Measurements from ENCODE around the gene ABCE1.
A peak's percentile ranks its signal among the peaks of the same experiment; 100 is the strongest.
"Not testable (repeated sequence)": the region's sequence is repeated elsewhere in the genome, so short reads cannot be mapped to it uniquely, and the experiment has no call there.

Gene ABCE1

GRCh38 chr4:145132511-145133098, 34.5 kb downstream of the ABCE1 start:
- Histone ChIP-seq H3K9ac (ENCODE audit: low read length) (peak overlapping the region; percentile 39; the same call in 1 of the 2 replicates), H3K36me3 (replicated peaks; ENCODE audit: low read depth, low read length) (peaks cover 31% of the 10 kb centered on the region), H3K4me2 (ENCODE audit: low read length) (peak overlapping the region; percentile 80), H3K4me1 (ENCODE audit: low read length) (peaks cover 37% of the 10 kb centered on the region), H3K27ac (ENCODE audit: low read length) (peak overlapping the region; percentile 84), H4K20me1 (ENCODE audit: insufficient read depth, low read length) (peaks cover 29% of the 10 kb centered on the region), H3K9me3 (ENCODE audit: insufficient read depth, low read length) (no peaks in the 10 kb centered on the region), H3K27me3 (ENCODE audit: low read depth, low read length) (no peaks in the 10 kb centered on the region), H3K79me2 (ENCODE audit: low read length) (no peaks in the 10 kb centered on the region; the same call in 1 of the 2 replicates), H2AFZ (ENCODE audit: low read depth, low read length) (no peak overlapping the region), H3K4me3 (ENCODE audit: low read length) (peak overlapping the region; percentile 60)
- no peak for TF ChIP-seq EZH2phosphoT487 (IDR thresholded peaks at IDR 0.05; ENCODE audit: low read depth)

- H3K27me3 ChIP-seq (ENCODE audit: low read depth, low read length); H3K79me2 ChIP-seq (ENCODE audit: low read length); H3K9ac ChIP-seq (ENCODE audit: low read length); H3K4me2 ChIP-seq (ENCODE audit: low read length); H2AFZ ChIP-seq (ENCODE audit: low read depth, low read length); H3K4me3 ChIP-seq (ENCODE audit: low read length); H3K9me3 ChIP-seq (ENCODE audit: insufficient read depth, low read length); H3K27ac ChIP-seq (ENCODE audit: low read length): not testable (repeated sequence)
- Histone ChIP-seq H3K4me1 (ENCODE audit: low read length) (peaks cover 29% of the 10 kb centered on the region), H3K36me3 (replicated peaks; ENCODE audit: low read depth, low read length) (peaks cover 34% of the 10 kb centered on the region), H4K20me1 (ENCODE audit: insufficient read depth, low read length) (peaks cover 17% of the 10 kb centered on the region)
These were observed 38.1 kb downstream of the ABCE1 start for GRCh38 chr4:145136219-145136618.

GRCh38 chr4:145148980-145149379, 50.9 kb downstream of the ABCE1 start:
- Histone ChIP-seq H2AFZ (ENCODE audit: low read depth, low read length) (no peak overlapping the region), H3K4me2 (ENCODE audit: low read length) (no peak overlapping the region), H3K9me3 (ENCODE audit: insufficient read depth, low read length) (no peaks in the 10 kb centered on the region), H3K4me1 (ENCODE audit: low read length) (no peaks in the 10 kb centered on the region), H3K79me2 (ENCODE audit: low read length) (peaks cover 6% of the 10 kb centered on the region), H4K20me1 (ENCODE audit: insufficient read depth, low read length) (no peaks in the 10 kb centered on the region), H3K9ac (ENCODE audit: low read length) (no peak overlapping the region), H3K27ac (ENCODE audit: low read length) (no peak overlapping the region), H3K4me3 (ENCODE audit: low read length) (no peak overlapping the region), H3K36me3 (replicated peaks; ENCODE audit: low read depth, low read length) (peaks cover 73% of the 10 kb centered on the region), H3K27me3 (ENCODE audit: low read depth, low read length) (no peaks in the 10 kb centered on the region)
- TF ChIP-seq EZH2phosphoT487 (IDR thresholded peaks at IDR 0.05; ENCODE audit: low read depth) = no peak
- no peak for TF ChIP-seq CTCF (IDR thresholded peaks at IDR 0.05; ENCODE audit: low read depth, low read length)

- Histone ChIP-seq H3K9me3 (ENCODE audit: insufficient read depth, low read length) (no peaks in the 10 kb centered on the region), H3K9ac (ENCODE audit: low read length) (no peak overlapping the region), H4K20me1 (ENCODE audit: insufficient read depth, low read length) (no peaks in the 10 kb centered on the region), H3K27ac (ENCODE audit: low read length) (no peak overlapping the region), H3K4me3 (ENCODE audit: low read length) (no peak overlapping the region), H3K27me3 (ENCODE audit: low read depth, low read length) (no peaks in the 10 kb centered on the region), H3K4me2 (ENCODE audit: low read length) (no peak overlapping the region), H3K79me2 (ENCODE audit: low read length) (peaks cover 16% of the 10 kb centered on the region), H2AFZ (ENCODE audit: low read depth, low read length) (no peak overlapping the region), H3K36me3 (replicated peaks; ENCODE audit: low read depth, low read length) (peaks cover 65% of the 10 kb centered on the region), H3K4me1 (ENCODE audit: low read length) (no peaks in the 10 kb centered on the region)
- no peak for TF ChIP-seq CTCF (IDR thresholded peaks at IDR 0.05; ENCODE audit: low read depth, low read length)
These were observed 55.2 kb downstream of the ABCE1 start for GRCh38 chr4:145153181-145153903.

- no peak for TF ChIP-seq CTCF (IDR thresholded peaks at IDR 0.05; ENCODE audit: low read depth, low read length)
- no peak for TF ChIP-seq EZH2phosphoT487 (IDR thresholded peaks at IDR 0.05; ENCODE audit: low read depth)
- H3K9ac ChIP-seq (ENCODE audit: low read length) = no peak overlapping the region
- H3K27ac ChIP-seq (ENCODE audit: low read length) = no peak overlapping the region
- H3K36me3 ChIP-seq (replicated peaks; ENCODE audit: low read depth, low read length) = peaks cover 66% of the 10 kb centered on the region
- H4K20me1 ChIP-seq (ENCODE audit: insufficient read depth, low read length) = peaks cover 3% of the 10 kb centered on the region; the same call in 1 of the 2 replicates
- no peak overlapping the region for H2AFZ ChIP-seq (ENCODE audit: low read depth, low read length)
- no peak overlapping the region for H3K4me3 ChIP-seq (ENCODE audit: low read length)
- H3K79me2 ChIP-seq (ENCODE audit: low read length) = peaks cover 17% of the 10 kb centered on the region
- no peaks in the 10 kb centered on the region for H3K27me3 ChIP-seq (ENCODE audit: low read depth, low read length)
- H3K4me1 ChIP-seq (ENCODE audit: low read length) = no peaks in the 10 kb centered on the region
- H3K9me3 ChIP-seq (ENCODE audit: insufficient read depth, low read length) = no peaks in the 10 kb centered on the region
- H3K4me2 ChIP-seq (ENCODE audit: low read length) = no peak overlapping the region
These were observed 55.8 kb downstream of the ABCE1 start for GRCh38 chr4:145153904-145154298.
